HepG2 (cell line): ENCODE data around the gene SMYD5. TPM values are rescaled to one million over a fixed set of nuclear protein-coding genes. Genes with fewer than 3 reads are reported as not detected.

ENCODE experiments used
- ATAC-seq: fragments of 200-7000 bp; cut with Tn5 transposase; 3 replicates; pipeline ENCODE4 v1.9.1; 2020; ENCODE audit warnings: mild to moderate bottlenecking, moderate library complexity
- BruUV-seq: library from RNA; stranded (reverse); fragments of 400-500 nt; replicated peaks from 2 replicates; lab custom pipeline; 2021; lab: Mats Ljungman, UMichigan
- CTCF ChIA-PET: fragments of 300-600 bp; formaldehyde crosslinking; extraction: SDS; loops from one replicate; lab custom pipeline; 2021; ENCODE audit warnings: low total read pairs, inconsistent platforms, low intra/inter-chr PET ratio; lab: Yijun Ruan, JAX
- POLR2A ChIA-PET: fragments of 350-600 bp; sonication (Branson Sonifier 250); formaldehyde crosslinking; loops from one replicate; lab custom pipeline; 2020; ENCODE audit warnings: antibody characterized with exemption, inconsistent platforms; lab: Yijun Ruan, JAX
- DNase-seq: peaks from one replicate; pipeline ENCODE4 v3.0.0-alpha.2; 2015; ENCODE audit warnings: low spot score
- FAIRE-seq: peaks from 3 replicates; lab custom pipeline; 2011; peaks lifted over from hg19 to GRCh38; lab: Jason Lieb, UNC
- H2AFZ ChIP-seq: one replicate; pipeline ENCODE4 v1.6.1; 2011; ENCODE audit warnings: low read length, inconsistent platforms
- H3K27ac ChIP-seq: fragments of 300-600 bp; 3 replicates; pipeline ENCODE4 v1.8.0; 2011; ENCODE audit warnings: mixed run types, mild to moderate bottlenecking, mixed read lengths, low read length, inconsistent platforms; ENCODE audit not compliant: insufficient read depth; ENCODE audit errors: extremely low read length
- H3K27me3 ChIP-seq, 2 experiments: fragments of 200-600 bp in 1 of 2; 2 replicates in 1 of 2; 3 replicates in 1 of 2; pipeline versions ENCODE4 v1.6.0 to v1.8.0; 2011; ENCODE audit warnings: low read length in 2 of 2, mild to moderate bottlenecking in 2 of 2, moderate library complexity in 2 of 2, inconsistent platforms in 1 of 2; ENCODE audit not compliant: insufficient read depth in 2 of 2, control insufficient read depth in 1 of 2
- H3K36me3 ChIP-seq, 2 experiments: fragments of 200-600 bp in 1 of 2; replicated peaks in 1 of 2; 2 replicates in 1 of 2; 3 replicates in 1 of 2; pipeline versions ENCODE4 v1.5.1 to v1.8.0; 2011; ENCODE audit warnings: low read length in 2 of 2, inconsistent platforms in 1 of 2; ENCODE audit not compliant: insufficient read depth in 2 of 2, control insufficient read depth in 1 of 2
- H3K4me1 ChIP-seq: 2 replicates; pipeline ENCODE4 v1.5.1; 2012; ENCODE audit warnings: low read length, inconsistent platforms; ENCODE audit not compliant: insufficient read depth
- H3K4me2 ChIP-seq: 2 replicates; pipeline ENCODE4 v1.6.0; 2011; ENCODE audit warnings: low read depth, low read length, inconsistent platforms
- H3K4me3 ChIP-seq, 3 experiments: fragments of 200-600 bp in 1 of 3; sonication (generic), shearing (Covaris generic) in 1 of 3; replicated peaks in 1 of 3; 2 replicates each; pipeline ENCODE4 v1.5.1; 2011 to 2016; ENCODE audit warnings: low read length in 3 of 3, inconsistent platforms in 2 of 3, low read depth in 2 of 3, mild to moderate bottlenecking in 2 of 3, control low read depth in 1 of 3, mixed read lengths in 1 of 3; ENCODE audit not compliant: insufficient read depth in 1 of 3
- H3K79me2 ChIP-seq: one replicate; pipeline ENCODE4 v1.6.1; 2011; ENCODE audit warnings: low read length, inconsistent platforms; ENCODE audit not compliant: insufficient read depth
- H3K9ac ChIP-seq: 2 replicates; pipeline ENCODE4 v1.6.0; 2011; ENCODE audit warnings: mild to moderate bottlenecking, low read depth, low read length, inconsistent platforms; ENCODE audit not compliant: insufficient read depth
- H3K9me3 ChIP-seq: 2 replicates; pipeline ENCODE4 v1.5.1; 2012; ENCODE audit warnings: mild to moderate bottlenecking, low read length
- H4K20me1 ChIP-seq: 2 replicates; pipeline ENCODE4 v1.6.0; 2011; ENCODE audit warnings: inconsistent platforms, mild to moderate bottlenecking, low read length, moderate library complexity; ENCODE audit not compliant: insufficient read depth
- HNRNPUL1 ChIP-seq: fragments of 200-400 bp; formaldehyde crosslinking; IDR thresholded peaks from 2 replicates; pipeline ENCODE4 v1.6.1; 2017; ENCODE audit warnings: low read depth, mild to moderate bottlenecking, low read length, moderate library complexity
- JUNB ChIP-seq: sonication (generic); formaldehyde crosslinking; IDR thresholded peaks from 2 replicates; pipeline ENCODE4 v1.8.0; 2022; ENCODE audit warnings: missing genetic modification reagents, mild to moderate bottlenecking, borderline replicate concordance
- SMARCE1 ChIP-seq: fragments of 450-650 bp; IDR thresholded peaks from 2 replicates; pipeline ENCODE4 v1.6.1; 2017; ENCODE audit warnings: borderline replicate concordance
- ZNF547 ChIP-seq: sonication (generic); formaldehyde crosslinking; IDR thresholded peaks from 2 replicates; pipeline ENCODE4 v1.5.1; 2020; ENCODE audit warnings: mild to moderate bottlenecking, missing genetic modification reagents
- ZNF607 ChIP-seq: sonication (generic); formaldehyde crosslinking; IDR thresholded peaks from 2 replicates; pipeline ENCODE4 v1.5.1; 2020; ENCODE audit warnings: missing genetic modification reagents, mild to moderate bottlenecking, borderline replicate concordance
- WGBS: methylation state at CpG from one replicate; pipeline ENCODE4 v1.1.6; 2017; ENCODE audit warnings: low lambda C conversion rate; 5-methylcytosine and 5-hydroxymethylcytosine counted together
- in situ Hi-C: cut with HindIII; loops from 2 replicates; pipeline ENCODE4 v1.10.0; 2017; ENCODE audit warnings: low pct_unique_long_range_greater_than_20kb; ENCODE audit not compliant: extremely low pct_ligation_motif_present
- intact Hi-C: fragments of 100-400 bp; cut with micrococcal nuclease; formaldehyde crosslinking; loops from one replicate; pipeline ENCODE4 v1.10.0; 2022; ENCODE audit not compliant: unreplicated experiment
- polyA plus RNA-seq, 8 experiments: library from polyadenylated mRNA; depleted of rRNA in 3 of 8; stranded (reverse) in 7 of 8; unstranded in 1 of 8; fragments of >200 nt; fragmentation: Illumina TruSeq in 4 of 8; extraction: Trizol in 4 of 8; gene quantifications; 2 replicates each; pipeline versions ENCODE4 v1.2.1 to v1.2.3, GENCODE V29; 2011 to 2016; ENCODE audit warnings: low read depth in 4 of 8, missing spikeins in 1 of 8, mixed read lengths in 1 of 8; ENCODE audit not compliant: insufficient read depth in 1 of 8
- total RNA-seq, 5 experiments: library from RNA; depleted of rRNA; stranded (reverse); fragments of >200 nt; fragmentation: Illumina TruSeq; extraction: Trizol; gene quantifications; 2 replicates each; pipeline ENCODE4 v1.2.3, GENCODE V29; 2016; ENCODE audit warnings: low read depth in 1 of 5
- TF ChIP-seq, protein P1 (sequence below): sonication (generic); formaldehyde crosslinking; IDR thresholded peaks from 2 replicates; pipeline ENCODE4 v1.5.0; 2020; ENCODE audit warnings: mild to moderate bottlenecking, missing genetic modification reagents, borderline replicate concordance
- TF ChIP-seq, protein P2 (sequence below): sonication (generic); formaldehyde crosslinking; IDR thresholded peaks from 2 replicates; pipeline ENCODE4 v1.4.0; 2020; ENCODE audit warnings: missing genetic modification reagents, borderline replicate concordance

The SMYD5 gene
- total and polyA plus RNA-seq, 2 of the 13 experiments (the other 11 are each of a cell fraction or from before 2014, with no cell fraction given) = 55.8 to 70.4 TPM

GRCh38 chr2:73267008-73267407 is 53.0 kb downstream of the SMYD5 start:
- H4K20me1 ChIP-seq = no peaks in the 10 kb centered on the region
- FAIRE-seq = no peak
- H3K79me2 ChIP-seq = no peaks in the 10 kb centered on the region
- DNase-seq = no peak
- no peak for ATAC-seq
- H3K9me3 ChIP-seq = no peaks in the 10 kb centered on the region
- no peak overlapping the region for H3K9ac ChIP-seq
- peaks cover 0 to 3% of the 10 kb centered on the region in 2 experiments; a peak in 3 of 5 replicates for H3K36me3 ChIP-seq
- in situ Hi-C loops = no loop called here
- H3K27me3 ChIP-seq = no peaks in the 10 kb centered on the region
- CTCF ChIA-PET = no interaction called here
- H3K4me2 ChIP-seq = no peak overlapping the region
- POLR2A ChIA-PET = no interaction called here
- H3K4me1 ChIP-seq = peaks cover 28% of the 10 kb centered on the region
- BruUV-seq = no TSS peak
- H3K4me3 ChIP-seq = no peak overlapping the region
- TF ChIP-seq JUNB (CRISPR knock-in tag) (0 out of 2 replicates have a peak, but pooled peaks have one; percentile 14), ZNF547 (no peak)
- no peak overlapping the region for H3K27ac ChIP-seq
- no peak overlapping the region for H2AFZ ChIP-seq
- intact Hi-C loops = no loop called here
- WGBS = 96% methylated on average over 4 of the region's 4 CpGs

GRCh38 chr2:73268366-73268829 is 54.4 kb downstream of the SMYD5 start:
- no peak overlapping the region for H2AFZ ChIP-seq
- CTCF ChIA-PET = no interaction called here
- H3K36me3 ChIP-seq = peaks cover 0 to 3% of the 10 kb centered on the region in 2 experiments; a peak in 3 of 5 replicates
- POLR2A ChIA-PET = no interaction called here
- no peak overlapping the region for H3K9ac ChIP-seq
- FAIRE-seq (no peak), ATAC-seq (no peak), DNase-seq (no peak)
- H3K4me3 ChIP-seq = no peak overlapping the region
- in situ Hi-C loops (no loop called here), intact Hi-C loops (no loop called here)
- H3K79me2 ChIP-seq = no peaks in the 10 kb centered on the region
- no peaks in the 10 kb centered on the region for H3K9me3 ChIP-seq
- peaks cover 14% of the 10 kb centered on the region for H3K4me1 ChIP-seq
- no peak overlapping the region for H3K27ac ChIP-seq
- H3K4me2 ChIP-seq = no peak overlapping the region
- no peaks in the 10 kb centered on the region for H3K27me3 ChIP-seq
- H4K20me1 ChIP-seq = no peaks in the 10 kb centered on the region
- 94% methylated on average over 14 of the region's 14 CpGs for WGBS
- BruUV-seq = no TSS peak
- TF ChIP-seq, protein P1, sequence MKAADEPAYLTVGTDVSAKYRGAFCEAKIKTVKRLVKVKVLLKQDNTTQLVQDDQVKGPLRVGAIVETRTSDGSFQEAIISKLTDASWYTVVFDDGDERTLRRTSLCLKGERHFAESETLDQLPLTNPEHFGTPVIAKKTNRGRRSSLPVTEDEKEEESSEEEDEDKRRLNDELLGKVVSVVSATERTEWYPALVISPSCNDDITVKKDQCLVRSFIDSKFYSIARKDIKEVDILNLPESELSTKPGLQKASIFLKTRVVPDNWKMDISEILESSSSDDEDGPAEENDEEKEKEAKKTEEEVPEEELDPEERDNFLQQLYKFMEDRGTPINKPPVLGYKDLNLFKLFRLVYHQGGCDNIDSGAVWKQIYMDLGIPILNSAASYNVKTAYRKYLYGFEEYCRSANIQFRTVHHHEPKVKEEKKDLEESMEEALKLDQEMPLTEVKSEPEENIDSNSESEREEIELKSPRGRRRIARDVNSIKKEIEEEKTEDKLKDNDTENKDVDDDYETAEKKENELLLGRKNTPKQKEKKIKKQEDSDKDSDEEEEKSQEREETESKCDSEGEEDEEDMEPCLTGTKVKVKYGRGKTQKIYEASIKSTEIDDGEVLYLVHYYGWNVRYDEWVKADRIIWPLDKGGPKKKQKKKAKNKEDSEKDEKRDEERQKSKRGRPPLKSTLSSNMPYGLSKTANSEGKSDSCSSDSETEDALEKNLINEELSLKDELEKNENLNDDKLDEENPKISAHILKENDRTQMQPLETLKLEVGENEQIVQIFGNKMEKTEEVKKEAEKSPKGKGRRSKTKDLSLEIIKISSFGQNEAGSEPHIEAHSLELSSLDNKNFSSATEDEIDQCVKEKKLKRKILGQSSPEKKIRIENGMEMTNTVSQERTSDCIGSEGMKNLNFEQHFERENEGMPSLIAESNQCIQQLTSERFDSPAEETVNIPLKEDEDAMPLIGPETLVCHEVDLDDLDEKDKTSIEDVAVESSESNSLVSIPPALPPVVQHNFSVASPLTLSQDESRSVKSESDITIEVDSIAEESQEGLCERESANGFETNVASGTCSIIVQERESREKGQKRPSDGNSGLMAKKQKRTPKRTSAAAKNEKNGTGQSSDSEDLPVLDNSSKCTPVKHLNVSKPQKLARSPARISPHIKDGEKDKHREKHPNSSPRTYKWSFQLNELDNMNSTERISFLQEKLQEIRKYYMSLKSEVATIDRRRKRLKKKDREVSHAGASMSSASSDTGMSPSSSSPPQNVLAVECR (CRISPR knock-in tag) = no peak
- TF ChIP-seq, protein P2, sequence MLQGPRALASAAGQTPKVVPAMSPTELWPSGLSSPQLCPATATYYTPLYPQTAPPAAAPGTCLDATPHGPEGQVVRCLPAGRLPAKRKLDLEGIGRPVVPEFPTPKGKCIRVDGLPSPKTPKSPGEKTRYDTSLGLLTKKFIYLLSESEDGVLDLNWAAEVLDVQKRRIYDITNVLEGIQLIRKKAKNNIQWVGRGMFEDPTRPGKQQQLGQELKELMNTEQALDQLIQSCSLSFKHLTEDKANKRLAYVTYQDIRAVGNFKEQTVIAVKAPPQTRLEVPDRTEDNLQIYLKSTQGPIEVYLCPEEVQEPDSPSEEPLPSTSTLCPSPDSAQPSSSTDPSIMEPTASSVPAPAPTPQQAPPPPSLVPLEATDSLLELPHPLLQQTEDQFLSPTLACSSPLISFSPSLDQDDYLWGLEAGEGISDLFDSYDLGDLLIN (CRISPR knock-in tag) = no peak
- TF ChIP-seq SMARCE1 (no peak), ZNF607 (CRISPR knock-in tag) (no peak), HNRNPUL1 (no peak)
